LHCN-M2 (cell line): ENCODE results near the gene ABLIM2. TPM values are rescaled to one million over a fixed set of nuclear protein-coding genes. Genes with fewer than 3 reads are reported as not detected.
"Not testable (repeated sequence)": the region's sequence is repeated elsewhere in the genome, so short reads cannot be mapped to it uniquely, and the experiment has no call there.

Experiments
- DNase-seq: peaks from one replicate; pipeline ENCODE4 v3.0.0-alpha.2; 2012; ENCODE audit warnings: low read depth
- total RNA-seq: library from RNA; depleted of rRNA; stranded (reverse); fragments of >200 nt; gene quantifications from 2 replicates; pipeline ENCODE4 v1.2.3, GENCODE V29; 2014

Gene ABLIM2
- total RNA-seq, 1 experiment from 2014 or later = 2.6 TPM

DNA sequence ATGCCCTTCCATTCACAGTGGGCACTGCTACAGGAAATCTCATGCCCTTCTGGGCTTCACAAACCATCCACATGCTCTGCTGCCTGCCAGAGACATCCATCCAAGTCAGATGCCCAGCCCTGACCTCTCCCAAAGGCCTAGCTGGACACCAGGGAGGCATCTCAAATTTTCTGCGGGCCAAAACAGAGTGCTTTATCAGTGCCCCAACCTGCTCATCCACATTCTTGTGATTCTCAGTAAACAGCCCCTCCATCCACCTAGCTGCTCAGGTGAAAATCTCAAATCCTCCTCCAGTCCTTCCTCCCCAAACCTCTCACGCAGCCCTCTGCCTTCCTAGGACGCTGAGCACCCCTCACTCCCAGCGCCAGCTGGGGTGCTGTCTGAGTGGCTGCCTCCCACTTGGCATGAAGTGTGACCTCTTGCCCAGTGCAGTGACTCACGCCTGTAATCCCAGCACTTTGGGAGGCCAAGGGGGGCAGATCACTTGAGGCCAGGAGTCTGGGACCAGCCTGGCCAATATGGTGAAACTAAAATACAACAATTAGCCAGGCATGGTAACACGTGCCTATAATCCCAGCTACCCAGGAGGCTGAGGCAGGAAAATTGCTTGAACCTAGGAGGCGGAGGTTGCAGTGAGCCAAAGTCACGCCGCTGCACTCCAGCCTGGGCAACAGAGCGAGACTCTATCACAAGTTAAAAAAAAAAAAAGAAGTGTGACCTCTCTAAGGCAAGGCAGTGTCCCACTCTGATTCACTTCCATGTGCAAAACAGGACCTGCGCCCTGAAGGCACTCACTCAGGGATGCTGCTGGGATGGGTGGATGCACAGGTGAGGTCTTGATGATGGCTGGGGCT, 217.3 kb downstream of the ABLIM2 start:
- DNase-seq = peak; percentile 58

GRCh38 chr4:7939377-7940108, 219.1 kb downstream of the ABLIM2 start, which contains the start of gene AFAP1:
Gene AFAP1 (minus strand): TSS chr4:7939861. CDS start chr4:7872078, 67,783 bp downstream.
- peak; percentile 84 for DNase-seq

- no peak for DNase-seq
Measured at GRCh38 chr4:7938609-7939376, 219.8 kb downstream of the ABLIM2 start.

DNA sequence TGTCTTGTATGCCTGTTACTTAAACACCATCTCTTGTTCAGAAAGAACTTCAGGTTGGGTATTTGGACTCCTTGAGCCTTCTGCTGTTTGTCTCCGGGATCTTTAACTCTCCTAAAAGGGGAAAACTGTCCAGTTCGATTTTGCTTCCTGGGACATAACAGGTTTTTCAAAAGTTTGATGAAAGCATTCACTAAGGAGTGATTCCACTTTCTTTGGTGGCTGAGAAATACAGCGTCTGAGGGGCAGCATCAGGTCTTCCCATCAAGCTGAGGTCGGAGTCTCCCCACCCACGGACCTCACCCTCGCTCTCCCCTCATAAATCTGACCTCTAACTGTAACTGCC, 220.4 kb downstream of the ABLIM2 start:
- DNase-seq = no peak

GRCh38 chr4:7937006-7937405, 221.6 kb downstream of the ABLIM2 start:
- no peak for DNase-seq

DNA sequence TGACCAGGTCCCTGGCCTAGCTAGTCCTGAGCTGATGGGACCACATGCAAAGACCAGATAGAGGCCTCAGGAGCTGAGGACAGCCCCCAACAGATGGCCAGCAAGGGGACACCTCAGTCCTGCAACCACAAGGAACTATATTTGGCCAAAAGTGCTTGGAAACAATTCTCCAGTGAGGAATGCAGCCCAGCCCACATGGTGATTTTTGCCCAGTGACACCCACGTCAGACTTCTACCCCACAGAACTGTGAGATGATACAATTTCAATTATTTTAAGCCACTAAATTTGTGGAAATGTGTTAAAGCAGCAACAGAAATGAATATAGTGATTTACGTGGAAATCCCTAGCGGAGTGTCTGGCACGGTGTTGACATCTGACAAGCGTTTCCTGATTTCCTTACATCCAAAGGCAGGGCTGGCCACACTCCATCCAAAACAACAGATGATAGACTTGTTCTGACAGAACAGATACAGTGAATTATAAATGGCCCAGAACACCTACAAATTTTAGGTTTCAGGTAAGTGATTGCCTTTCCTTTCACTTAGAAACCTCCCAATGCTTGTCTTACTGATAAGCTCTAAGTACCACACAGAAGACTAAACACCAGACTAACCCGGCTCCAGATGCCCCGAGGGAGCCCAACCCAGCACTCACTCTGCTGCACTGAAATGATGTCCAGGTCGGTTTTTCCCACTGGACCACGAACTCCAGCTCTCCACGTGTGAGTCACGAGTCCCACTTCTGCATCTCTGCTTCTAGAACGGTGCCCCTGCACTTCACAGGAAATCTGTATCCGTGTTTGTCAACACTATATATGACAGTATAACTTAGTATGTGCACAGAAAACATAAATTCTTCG, 224.7 kb downstream of the ABLIM2 start:
- DNase-seq = no peak

GRCh38 chr4:7932287-7932686, 226.3 kb downstream of the ABLIM2 start:
- no peak for DNase-seq

GRCh38 chr4:7929118-7929951, 229.3 kb downstream of the ABLIM2 start:
- DNase-seq = peak; percentile 78

DNA sequence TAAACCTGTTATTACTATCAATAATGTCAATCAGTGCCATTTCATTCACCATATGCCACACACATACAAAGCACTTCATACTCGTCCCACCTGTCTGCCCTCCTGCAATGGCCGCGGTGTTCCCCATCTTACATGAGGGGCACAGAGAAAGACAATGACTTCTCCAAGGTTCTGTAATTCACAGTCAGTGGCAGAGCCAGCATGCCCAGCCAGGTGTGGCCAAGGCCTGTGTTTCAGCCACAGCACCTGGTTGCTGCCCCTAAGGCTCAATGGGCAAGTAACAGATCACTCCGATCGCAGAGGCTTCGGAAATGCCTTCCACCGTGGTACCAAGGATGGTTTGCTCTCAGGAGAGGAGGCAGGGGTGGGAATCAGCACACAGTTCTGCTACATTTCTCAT, 229.9 kb downstream of the ABLIM2 start:
- DNase-seq = no peak

- no peak for DNase-seq
Measured at GRCh38 chr4:7926822-7927221, 231.8 kb downstream of the ABLIM2 start.

DNA sequence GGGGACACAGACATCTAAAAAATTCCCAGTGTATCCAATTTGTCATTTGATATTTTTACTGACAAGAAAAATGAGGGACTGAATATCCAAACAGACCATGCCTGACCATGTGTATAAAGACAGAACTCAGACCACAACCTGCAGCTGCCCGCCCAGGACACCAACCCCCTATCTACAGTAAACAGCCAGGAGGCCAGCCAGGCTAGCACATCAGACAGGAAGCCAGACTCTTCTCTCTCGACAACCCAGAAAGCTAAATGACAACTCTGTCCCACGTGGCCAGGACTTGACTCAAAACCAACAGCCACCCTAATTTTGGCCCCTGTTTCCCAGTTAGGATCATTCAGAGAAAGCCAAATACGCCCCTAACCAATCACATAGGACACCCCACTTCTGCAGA, 234.0 kb downstream of the ABLIM2 start:
- peak; percentile 34 for DNase-seq

DNA sequence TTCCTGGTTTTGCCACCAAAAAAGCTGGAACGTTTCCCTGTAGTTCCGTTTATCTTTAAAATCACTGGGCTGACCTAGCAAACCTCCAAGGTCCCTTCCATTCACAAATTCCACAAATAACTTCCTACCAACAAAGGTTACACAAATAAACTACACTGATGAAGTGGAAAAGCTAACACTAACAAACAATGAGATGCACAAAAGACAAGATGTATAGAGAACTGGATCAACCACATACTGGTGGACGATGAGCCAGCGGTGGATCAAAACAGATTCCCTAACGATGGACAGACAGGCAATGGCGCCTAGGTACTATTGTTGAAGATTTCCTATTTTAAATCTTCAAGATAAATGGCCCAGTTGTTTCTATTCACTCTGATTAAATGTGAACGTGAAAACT, 234.4 kb downstream of the ABLIM2 start:
- DNase-seq = no peak

DNA sequence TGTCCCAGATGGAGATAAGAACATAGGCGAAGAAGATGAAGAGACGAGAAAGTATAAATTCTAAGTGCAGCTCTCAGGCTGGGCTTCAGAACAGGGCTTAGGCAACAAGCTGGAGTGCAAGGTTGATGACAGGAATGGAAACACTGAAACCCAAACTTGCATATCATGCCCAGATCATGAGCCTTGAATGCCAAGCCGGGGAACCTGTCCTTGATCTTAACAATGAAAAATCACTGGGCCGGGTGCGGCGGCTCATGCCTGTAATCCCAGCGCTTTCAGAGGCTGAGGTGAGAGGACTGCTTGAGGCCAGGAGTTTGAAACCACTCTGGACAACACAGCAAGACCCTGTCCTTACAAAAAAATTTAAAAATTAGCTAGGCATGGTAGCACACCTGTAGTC, 236.1 kb downstream of the ABLIM2 start:
- DNase-seq = no peak

- no peak for DNase-seq
Measured at GRCh38 chr4:7918981-7919380, 239.6 kb downstream of the ABLIM2 start.

DNA sequence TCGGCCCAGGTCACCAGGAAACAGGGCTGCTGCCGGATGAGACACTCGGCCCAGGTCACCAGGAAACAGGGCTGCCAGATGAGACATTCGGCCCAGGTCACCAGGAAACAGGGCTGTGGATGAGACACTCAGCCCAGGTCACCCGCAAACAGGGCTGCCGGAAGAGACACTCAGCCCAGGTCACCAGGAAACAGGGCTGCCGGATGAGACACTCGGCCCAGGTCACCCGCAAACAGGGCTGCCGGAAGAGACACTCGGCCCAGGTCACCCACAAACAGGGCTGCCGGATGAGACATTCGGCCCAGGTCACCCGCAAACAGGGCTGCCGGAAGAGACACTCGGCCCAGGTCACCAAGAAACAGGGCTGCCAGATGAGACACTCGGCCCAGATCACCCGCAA, 240.4 kb downstream of the ABLIM2 start:
- not testable (repeated sequence) for DNase-seq

GRCh38 chr4:7917669-7918068, 240.9 kb downstream of the ABLIM2 start:
- no peak for DNase-seq

DNA sequence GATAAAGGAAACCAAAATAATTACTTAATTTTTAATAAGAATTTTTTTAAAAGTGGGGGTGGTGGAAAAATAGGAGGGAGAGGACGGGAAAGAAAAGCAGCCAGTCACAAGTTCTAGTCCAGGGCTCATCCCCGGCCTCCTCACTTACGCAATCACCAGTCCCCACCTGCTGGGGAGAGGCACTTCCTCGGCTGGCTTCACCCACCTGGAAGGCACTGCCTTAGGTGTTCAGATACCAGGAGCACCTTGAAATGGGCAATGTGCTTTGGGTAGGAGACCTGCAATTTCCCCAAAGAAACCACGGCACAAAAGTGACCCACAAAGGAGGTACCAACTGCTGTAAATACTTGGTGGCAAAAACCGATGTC, 242.8 kb downstream of the ABLIM2 start:
- DNase-seq = no peak
